Measurements from ENCODE around the gene TMEM134. TPM values are rescaled to one million over a fixed set of nuclear protein-coding genes. Genes with fewer than 3 reads are reported as not detected.
A peak's percentile ranks its signal among the peaks of the same experiment; 100 is the strongest.

TMEM134 gene
- polyA plus RNA-seq, 2 of the 4 experiments (the other 2 are of a cell fraction), result 18.8 to 20.6 TPM

DNA sequence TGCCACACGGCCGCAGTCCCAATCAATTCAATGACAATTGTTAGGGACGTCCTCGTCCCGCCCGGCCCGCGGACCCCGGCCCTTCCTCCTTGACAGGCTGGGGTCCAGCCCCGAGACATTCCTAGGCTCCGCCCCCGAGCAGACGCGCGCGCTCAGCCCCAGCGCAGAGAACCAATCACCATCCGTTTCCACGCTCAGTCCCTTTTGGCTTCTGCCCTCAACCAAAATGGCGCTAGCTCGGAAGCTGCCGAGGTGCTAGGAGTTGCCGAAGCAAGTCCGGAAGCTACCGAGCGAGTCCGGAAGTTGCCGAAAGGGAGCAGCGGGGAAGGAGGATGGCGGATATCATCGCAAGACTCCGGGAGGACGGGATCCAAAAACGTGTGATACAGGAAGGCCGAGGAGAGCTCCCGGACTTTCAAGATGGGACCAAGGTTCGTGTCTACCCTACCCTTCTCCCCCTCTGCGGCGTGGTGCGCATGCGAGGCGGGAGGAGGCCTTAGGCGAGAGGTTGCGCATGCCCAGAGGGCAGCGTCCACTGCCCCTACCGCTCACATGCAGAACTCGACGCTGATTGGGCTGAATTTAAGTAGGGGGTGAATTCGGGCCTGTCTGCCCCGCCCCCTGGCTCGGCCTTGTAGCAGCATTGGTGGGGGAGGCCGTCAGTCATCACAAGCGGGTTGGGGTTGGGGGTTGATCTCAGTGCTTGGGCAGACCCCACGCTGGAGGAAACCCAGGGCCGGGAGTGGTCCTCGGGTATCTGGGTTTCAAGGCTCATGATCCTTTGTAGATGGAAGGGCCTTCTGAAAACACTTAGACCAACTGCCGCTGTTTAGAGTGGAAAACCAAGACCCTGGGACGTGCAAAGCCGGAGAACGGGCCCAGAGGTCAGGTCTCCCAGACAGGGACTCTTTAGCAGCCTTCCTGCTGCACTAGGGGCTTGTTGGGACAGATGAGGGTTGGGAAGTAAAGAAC is 14.1 kb upstream of the TMEM134 start, which contains the start of gene AIP (continued):
- TF ChIP-seq, protein P1, sequence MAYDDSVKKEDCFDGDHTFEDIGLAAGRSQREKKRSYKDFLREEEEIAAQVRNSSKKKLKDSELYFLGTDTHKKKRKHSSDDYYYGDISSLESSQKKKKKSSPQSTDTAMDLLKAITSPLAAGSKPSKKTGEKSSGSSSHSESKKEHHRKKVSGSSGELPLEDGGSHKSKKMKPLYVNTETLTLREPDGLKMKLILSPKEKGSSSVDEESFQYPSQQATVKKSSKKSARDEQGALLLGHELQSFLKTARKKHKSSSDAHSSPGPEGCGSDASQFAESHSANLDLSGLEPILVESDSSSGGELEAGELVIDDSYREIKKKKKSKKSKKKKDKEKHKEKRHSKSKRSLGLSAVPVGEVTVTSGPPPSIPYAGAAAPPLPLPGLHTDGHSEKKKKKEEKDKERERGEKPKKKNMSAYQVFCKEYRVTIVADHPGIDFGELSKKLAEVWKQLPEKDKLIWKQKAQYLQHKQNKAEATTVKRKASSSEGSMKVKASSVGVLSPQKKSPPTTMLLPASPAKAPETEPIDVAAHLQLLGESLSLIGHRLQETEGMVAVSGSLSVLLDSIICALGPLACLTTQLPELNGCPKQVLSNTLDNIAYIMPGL (CRISPR knock-in tag; IDR thresholded peaks at IDR 0.05; ENCODE audit: borderline replicate concordance), result no peak
- TF ChIP-seq, protein P2, sequence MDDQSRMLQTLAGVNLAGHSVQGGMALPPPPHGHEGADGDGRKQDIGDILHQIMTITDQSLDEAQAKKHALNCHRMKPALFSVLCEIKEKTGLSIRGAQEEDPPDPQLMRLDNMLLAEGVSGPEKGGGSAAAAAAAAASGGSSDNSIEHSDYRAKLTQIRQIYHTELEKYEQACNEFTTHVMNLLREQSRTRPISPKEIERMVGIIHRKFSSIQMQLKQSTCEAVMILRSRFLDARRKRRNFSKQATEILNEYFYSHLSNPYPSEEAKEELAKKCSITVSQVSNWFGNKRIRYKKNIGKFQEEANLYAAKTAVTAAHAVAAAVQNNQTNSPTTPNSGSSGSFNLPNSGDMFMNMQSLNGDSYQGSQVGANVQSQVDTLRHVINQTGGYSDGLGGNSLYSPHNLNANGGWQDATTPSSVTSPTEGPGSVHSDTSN (IDR thresholded peaks at IDR 0.05), result no peak
- no peak for TF ChIP-seq NR3C1 (IDR thresholded peaks at IDR 0.05)
- peak; percentile 23 for TF ChIP-seq MAFK (IDR thresholded peaks at IDR 0.05; ENCODE audit: partially characterized antibody)
- no peak; the same call in 1 of the 2 replicates for TF ChIP-seq MYC (IDR thresholded peaks at IDR 0.05; ENCODE audit: borderline replicate concordance, low read length)
- no peak for TF ChIP-seq EHF (CRISPR knock-in tag; IDR thresholded peaks at IDR 0.05)
- TF ChIP-seq HOXB13 (CRISPR knock-in tag; IDR thresholded peaks at IDR 0.05; ENCODE audit: low read depth), result no peak
- TF ChIP-seq, protein P3, sequence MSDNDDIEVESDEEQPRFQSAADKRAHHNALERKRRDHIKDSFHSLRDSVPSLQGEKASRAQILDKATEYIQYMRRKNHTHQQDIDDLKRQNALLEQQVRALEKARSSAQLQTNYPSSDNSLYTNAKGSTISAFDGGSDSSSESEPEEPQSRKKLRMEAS (IDR thresholded peaks at IDR 0.05), result peak; percentile 100
- TF ChIP-seq RARB (CRISPR knock-in tag; IDR thresholded peaks at IDR 0.05), result no peak
- no peak for TF ChIP-seq CEBPB (IDR thresholded peaks at IDR 0.05)
- no peak for TF ChIP-seq JUNB (IDR thresholded peaks at IDR 0.05)
- TF ChIP-seq SREBF2 (IDR thresholded peaks at IDR 0.05), result no peak
- no peak for TF ChIP-seq TFCP2L1 (CRISPR knock-in tag; IDR thresholded peaks at IDR 0.05)
- TF ChIP-seq POLR2A (IDR thresholded peaks at IDR 0.05; ENCODE audit: low read length), result peak; percentile 33
- TF ChIP-seq RNF2 (IDR thresholded peaks at IDR 0.05; ENCODE audit: borderline replicate concordance, low read depth), result peak; percentile 98
- TF ChIP-seq MAZ (IDR thresholded peaks at IDR 0.05; ENCODE audit: borderline replicate concordance, low read depth, low read length), result no peak
- no peak for TF ChIP-seq HES2 (IDR thresholded peaks at IDR 0.05)
- TF ChIP-seq ZSCAN20 (CRISPR knock-in tag; IDR thresholded peaks at IDR 0.05), result peak; percentile 72; the same call in 1 of the 2 replicates
- TF ChIP-seq, protein P4, sequence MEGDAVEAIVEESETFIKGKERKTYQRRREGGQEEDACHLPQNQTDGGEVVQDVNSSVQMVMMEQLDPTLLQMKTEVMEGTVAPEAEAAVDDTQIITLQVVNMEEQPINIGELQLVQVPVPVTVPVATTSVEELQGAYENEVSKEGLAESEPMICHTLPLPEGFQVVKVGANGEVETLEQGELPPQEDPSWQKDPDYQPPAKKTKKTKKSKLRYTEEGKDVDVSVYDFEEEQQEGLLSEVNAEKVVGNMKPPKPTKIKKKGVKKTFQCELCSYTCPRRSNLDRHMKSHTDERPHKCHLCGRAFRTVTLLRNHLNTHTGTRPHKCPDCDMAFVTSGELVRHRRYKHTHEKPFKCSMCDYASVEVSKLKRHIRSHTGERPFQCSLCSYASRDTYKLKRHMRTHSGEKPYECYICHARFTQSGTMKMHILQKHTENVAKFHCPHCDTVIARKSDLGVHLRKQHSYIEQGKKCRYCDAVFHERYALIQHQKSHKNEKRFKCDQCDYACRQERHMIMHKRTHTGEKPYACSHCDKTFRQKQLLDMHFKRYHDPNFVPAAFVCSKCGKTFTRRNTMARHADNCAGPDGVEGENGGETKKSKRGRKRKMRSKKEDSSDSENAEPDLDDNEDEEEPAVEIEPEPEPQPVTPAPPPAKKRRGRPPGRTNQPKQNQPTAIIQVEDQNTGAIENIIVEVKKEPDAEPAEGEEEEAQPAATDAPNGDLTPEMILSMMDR (IDR thresholded peaks at IDR 0.05), result no peak
- no peak for TF ChIP-seq BHLHE40 (IDR thresholded peaks at IDR 0.05; ENCODE audit: low read depth, low read length)
- no peak for TF ChIP-seq HOXA7 (CRISPR knock-in tag; IDR thresholded peaks at IDR 0.05)
- no peak for TF ChIP-seq POLR2AphosphoS2 (conservative IDR thresholded peaks at IDR 0.05; ENCODE audit: low read length)
- TF ChIP-seq RCOR1 (IDR thresholded peaks at IDR 0.05; ENCODE audit: low read depth, low read length), result no peak
- TF ChIP-seq EP300 (IDR thresholded peaks at IDR 0.05), result no peak
- no peak for TF ChIP-seq HEYL (CRISPR knock-in tag; IDR thresholded peaks at IDR 0.05)
- TF ChIP-seq GATA3 (IDR thresholded peaks at IDR 0.05; ENCODE audit: borderline replicate concordance), result no peak
- no peak for TF ChIP-seq CHD2 (IDR thresholded peaks at IDR 0.05; ENCODE audit: low read length, partially characterized antibody)

Measured in A549 (cell line).